CD8-positive, alpha-beta memory T cell (primary cell): ENCODE data around the gene SH2D7. TPM values are rescaled to one million over a fixed set of nuclear protein-coding genes. Genes with fewer than 3 reads are reported as not detected.

ENCODE experiments used
- CTCF ChIA-PET: fragments of 350-600 bp; sonication (Branson Sonifier 250); formaldehyde crosslinking; loops from one replicate; lab custom pipeline; 2021; ENCODE audit warnings: antibody characterized with exemption; lab: Charles Lee
- POLR2A ChIA-PET: fragments of 350-600 bp; sonication (Branson Sonifier 250); formaldehyde crosslinking; loops from one replicate; lab custom pipeline; 2021; ENCODE audit warnings: antibody characterized with exemption; lab: Charles Lee
- DNase-seq, 5 donors: peaks; one replicate each; pipeline versions ENCODE4 v3.0.0 to v3.0.0-alpha.2; 2020 to 2022; ENCODE audit warnings: mixed read lengths in 1 of 5
- H3K27ac ChIP-seq: one replicate; pipeline ENCODE4 v1.7.0; 2013; ENCODE audit warnings: low read depth, mild to moderate bottlenecking, low read length, moderate library complexity
- H3K27me3 ChIP-seq: 2 replicates; pipeline ENCODE4 v1.7.0; 2013; ENCODE audit warnings: low read length, mild to moderate bottlenecking; ENCODE audit not compliant: insufficient read depth, poor library complexity, severe bottlenecking
- H3K36me3 ChIP-seq: 2 replicates; pipeline ENCODE4 v1.7.0; 2013; ENCODE audit warnings: mild to moderate bottlenecking, low read length, moderate library complexity; ENCODE audit not compliant: insufficient read depth
- H3K4me1 ChIP-seq: 2 replicates; pipeline ENCODE4 v1.7.0; 2013; ENCODE audit warnings: mild to moderate bottlenecking, low read length, moderate library complexity; ENCODE audit not compliant: insufficient read depth
- H3K4me3 ChIP-seq: 2 replicates; pipeline ENCODE4 v1.7.0; 2013; ENCODE audit warnings: mild to moderate bottlenecking, low read length
- H3K9me3 ChIP-seq: 2 replicates; pipeline ENCODE4 v1.7.0; 2013; ENCODE audit warnings: mild to moderate bottlenecking, low read length
- H3K27ac Mint-ChIP-seq, 8 donors: one replicate each; pipeline ENCODE4 v1.8.0; 2020 to 2021; ENCODE audit warnings: mixed read lengths in 8 of 8, mild to moderate bottlenecking in 6 of 8, inconsistent platforms in 3 of 8, moderate library complexity in 3 of 8
- H3K27me3 Mint-ChIP-seq, 2 donors: one replicate each; pipeline ENCODE4 v1.8.0; 2020 to 2021; ENCODE audit warnings: mixed read lengths in 2 of 2, mild to moderate bottlenecking in 1 of 2, moderate library complexity in 1 of 2
- H3K36me3 Mint-ChIP-seq, 3 donors: one replicate each; pipeline ENCODE4 v1.8.0; 2020 to 2021; ENCODE audit warnings: mixed read lengths in 3 of 3, inconsistent platforms in 1 of 3, mild to moderate bottlenecking in 1 of 3
- H3K4me1 Mint-ChIP-seq, 3 donors: one replicate each; pipeline ENCODE4 v1.8.0; 2020 to 2021; ENCODE audit warnings: mixed read lengths in 3 of 3, inconsistent platforms in 1 of 3, mild to moderate bottlenecking in 1 of 3
- H3K4me3 Mint-ChIP-seq, 7 donors: one replicate each; pipeline ENCODE4 v1.8.0; 2020 to 2021; ENCODE audit warnings: mixed read lengths in 7 of 7, mild to moderate bottlenecking in 6 of 7, moderate library complexity in 4 of 7, inconsistent platforms in 2 of 7
- H3K9me3 Mint-ChIP-seq, 5 donors: one replicate each; pipeline ENCODE4 v1.8.0; 2020 to 2022; ENCODE audit warnings: mixed read lengths in 5 of 5, mild to moderate bottlenecking in 3 of 5, moderate library complexity in 2 of 5, inconsistent platforms in 1 of 5
- polyA plus RNA-seq: library from polyadenylated mRNA; unstranded; fragments of 300-500 nt; fragmentation: Illumina TruSeq; gene quantifications from one replicate; pipeline ENCODE4 v1.2.3, GENCODE V29; 2021
- total RNA-seq, 2 experiments: library from RNA; stranded (reverse); gene quantifications; one replicate each; pipeline ENCODE4 v1.2.3, GENCODE V29; 2021

The SH2D7 gene
- total and polyA plus RNA-seq, 3 experiments from 2014 or later = not detected

GRCh38 chr15:78131295-78132061 is 39.1 kb downstream of the SH2D7 start, which contains the start of gene CIB2:
Gene CIB2, minus strand, starts transcription at chr15:78131445. Its CDS starts 230 bp downstream, at chr15:78131215.
- peaks cover 12% of the 10 kb centered on the region for H3K4me1 ChIP-seq
- H3K36me3 Mint-ChIP-seq = no peaks in the 10 kb centered on the region
- DNase-seq = peak; percentile 68 to 85 (median 78)
- peak within 1 kb of the TSS; percentile 80 to 90 (median 82) for H3K4me3 Mint-ChIP-seq
- H3K27ac Mint-ChIP-seq = peak within 1 kb of the TSS; percentile 56 to 95 (median 88)
- H3K9me3 ChIP-seq = no peaks in the 10 kb centered on the region
- peak within 1 kb of the TSS; percentile 73 for H3K4me3 ChIP-seq
- H3K36me3 ChIP-seq = no peaks in the 10 kb centered on the region
- peaks cover 17 to 25% (median 21%) of the 10 kb centered on the region in 3 donors for H3K4me1 Mint-ChIP-seq
- no peaks in the 10 kb centered on the region for H3K27me3 ChIP-seq
- POLR2A ChIA-PET = interaction anchor here (1.2 kb wide), 1 partner anchor 17 kb away, joined by 6 read pairs; the partner anchor contains the start of gene IDH3A
- CTCF ChIA-PET = interaction anchor here (0.7 to 3.6 kb wide), 24 partner anchors 8 to 409 kb away, joined by 3 to 17 read pairs (median 3); partner anchors contain the start of genes IDH3A and PSMA4
- no peaks in the 10 kb centered on the region for H3K9me3 Mint-ChIP-seq
- no peaks in the 10 kb centered on the region for H3K27me3 Mint-ChIP-seq
- H3K27ac ChIP-seq = peak within 1 kb of the TSS; percentile 68

GRCh38 chr15:78133801-78134200 is 41.4 kb downstream of the SH2D7 start:
- no peak for DNase-seq
- no peak overlapping the region for H3K4me3 ChIP-seq
- H3K27ac ChIP-seq = no peak overlapping the region
- Mint-ChIP-seq H3K36me3 (no peaks in the 10 kb centered on the region), H3K27ac (peak overlapping the region in 3 of 8 donors; percentile 23 to 54 (median 38)), H3K27me3 (no peaks in the 10 kb centered on the region), H3K9me3 (no peaks in the 10 kb centered on the region), H3K4me1 (peaks cover 17 to 25% (median 21%) of the 10 kb centered on the region in 3 donors), H3K4me3 (peak overlapping the region in 1 of 7 donors; percentile 34)
- H3K27me3 ChIP-seq = no peaks in the 10 kb centered on the region
- no peaks in the 10 kb centered on the region for H3K9me3 ChIP-seq
- no peaks in the 10 kb centered on the region for H3K36me3 ChIP-seq
- peaks cover 12% of the 10 kb centered on the region for H3K4me1 ChIP-seq
- POLR2A ChIA-PET = no interaction called here
- CTCF ChIA-PET = interaction anchor here (1.4 to 1.8 kb wide), 2 partner anchors 16 to 62 kb away, joined by 4 to 5 read pairs; no protein-coding TSS in a partner anchor

- no peaks in the 10 kb centered on the region for H3K27me3 ChIP-seq
- POLR2A ChIA-PET = interaction anchor here (0.5 kb wide), 1 partner anchor 9 kb away, joined by 5 read pairs; the partner anchor contains the start of gene IDH3A
- H3K27ac ChIP-seq = no peak overlapping the region
- H3K9me3 ChIP-seq = no peaks in the 10 kb centered on the region
- CTCF ChIA-PET = interaction anchor here (0.6 to 3.1 kb wide), 4 partner anchors 8 to 27 kb away, joined by 3 to 9 read pairs (median 4); partner anchors contain the start of genes CIB2 and IDH3A
- no peak overlapping the region for H3K4me3 ChIP-seq
- DNase-seq = no peak
- Mint-ChIP-seq H3K36me3 (peaks cover 0 to 4% (median 3%) of the 10 kb centered on the region in 3 donors), H3K27me3 (no peaks in the 10 kb centered on the region), H3K4me1 (no peaks in the 10 kb centered on the region), H3K9me3 (no peaks in the 10 kb centered on the region), H3K4me3 (no peak overlapping the region), H3K27ac (no peak overlapping the region)
- no peaks in the 10 kb centered on the region for H3K4me1 ChIP-seq
- H3K36me3 ChIP-seq = no peaks in the 10 kb centered on the region
Observed at GRCh38 chr15:78139578-78139977, 47.2 kb downstream of the SH2D7 start.

- no peaks in the 10 kb centered on the region for H3K9me3 Mint-ChIP-seq
Observed at GRCh38 chr15:78140292-78140691, 47.9 kb downstream of the SH2D7 start.

GRCh38 chr15:78142332-78142731 is 50.0 kb downstream of the SH2D7 start:
- no peak overlapping the region for H3K27ac ChIP-seq
- H3K9me3 ChIP-seq = no peaks in the 10 kb centered on the region
- Mint-ChIP-seq H3K36me3 (peaks cover 0 to 4% (median 3%) of the 10 kb centered on the region in 3 donors), H3K27me3 (peaks cover 0 to under 1% of the 10 kb centered on the region in 2 donors), H3K4me1 (peaks cover under 1 to 2% (median 2%) of the 10 kb centered on the region in 3 donors), H3K9me3 (no peaks in the 10 kb centered on the region), H3K27ac (no peak overlapping the region), H3K4me3 (no peak overlapping the region)
- no peak for DNase-seq
- H3K27me3 ChIP-seq = no peaks in the 10 kb centered on the region
- CTCF ChIA-PET = interaction anchor here (1.5 kb wide), 1 partner anchor 53 kb away, joined by 5 read pairs; no protein-coding TSS in a partner anchor
- no peaks in the 10 kb centered on the region for H3K36me3 ChIP-seq
- H3K4me3 ChIP-seq = no peak overlapping the region
- POLR2A ChIA-PET = no interaction called here
- no peaks in the 10 kb centered on the region for H3K4me1 ChIP-seq

More at GRCh38 chr15:78140292-78140691, 47.9 kb downstream of the SH2D7 start:
- H3K4me3 ChIP-seq = no peak overlapping the region
- no peak for DNase-seq
- ChIA-PET CTCF (interaction anchor here (0.6 to 3.1 kb wide), 2 partner anchors 9 to 25 kb away, joined by 3 to 9 read pairs; partner anchors contain the start of gene CIB2), POLR2A (interaction anchor here (0.5 kb wide), 1 partner anchor 9 kb away, joined by 5 read pairs; the partner anchor contains the start of gene IDH3A)
- H3K27ac ChIP-seq = no peak overlapping the region
- H3K9me3 ChIP-seq = no peaks in the 10 kb centered on the region
- no peaks in the 10 kb centered on the region for H3K4me1 Mint-ChIP-seq
- H3K36me3 ChIP-seq = no peaks in the 10 kb centered on the region
- peak overlapping the region in 1 of 7 donors; percentile 40 for H3K4me3 Mint-ChIP-seq
- no peaks in the 10 kb centered on the region for H3K27me3 ChIP-seq
- no peaks in the 10 kb centered on the region for H3K4me1 ChIP-seq
- H3K27me3 Mint-ChIP-seq = no peaks in the 10 kb centered on the region
- peaks cover 0 to 4% (median 3%) of the 10 kb centered on the region in 3 donors for H3K36me3 Mint-ChIP-seq
- H3K27ac Mint-ChIP-seq = no peak overlapping the region

GRCh38 chr15:78146425-78147154 is 54.2 kb downstream of the SH2D7 start:
- Mint-ChIP-seq H3K4me3 (peak overlapping the region in 1 of 7 donors; percentile 88), H3K36me3 (peaks cover 3 to 9% (median 4%) of the 10 kb centered on the region in 3 donors), H3K9me3 (no peaks in the 10 kb centered on the region), H3K27ac (peak overlapping the region in 1 of 8 donors; percentile 51), H3K27me3 (peaks cover 0 to 3% of the 10 kb centered on the region in 2 donors), H3K4me1 (peaks cover 26 to 37% (median 34%) of the 10 kb centered on the region in 3 donors)
- ChIA-PET POLR2A (no interaction called here), CTCF (interaction anchor here (4.1 kb wide), 1 partner anchor 16 kb away, joined by 17 read pairs; the partner anchor contains the start of gene CIB2)
- peaks cover 22% of the 10 kb centered on the region for H3K4me1 ChIP-seq
- no peaks in the 10 kb centered on the region for H3K9me3 ChIP-seq
- no peaks in the 10 kb centered on the region for H3K27me3 ChIP-seq
- H3K27ac ChIP-seq = no peak overlapping the region
- H3K36me3 ChIP-seq = no peaks in the 10 kb centered on the region
- no peak overlapping the region for H3K4me3 ChIP-seq
- DNase-seq = no peak

GRCh38 chr15:78147566-78147965 is 55.2 kb downstream of the SH2D7 start:
- POLR2A ChIA-PET = no interaction called here
- Histone ChIP-seq H3K4me3 (no peak overlapping the region), H3K27me3 (no peaks in the 10 kb centered on the region), H3K9me3 (no peaks in the 10 kb centered on the region), H3K36me3 (no peaks in the 10 kb centered on the region), H3K4me1 (peaks cover 22% of the 10 kb centered on the region), H3K27ac (no peak overlapping the region)
- Mint-ChIP-seq H3K36me3 (peaks cover 3 to 10% (median 4%) of the 10 kb centered on the region in 3 donors), H3K9me3 (no peaks in the 10 kb centered on the region), H3K27ac (peak overlapping the region in 4 of 8 donors; percentile 12 to 77 (median 48)), H3K4me3 (peak overlapping the region; percentile 22 to 92 (median 64)), H3K27me3 (peaks cover 0 to 3% of the 10 kb centered on the region in 2 donors), H3K4me1 (peaks cover 27 to 39% (median 35%) of the 10 kb centered on the region in 3 donors)
- CTCF ChIA-PET = interaction anchor here (0.8 to 4.1 kb wide), 2 partner anchors 17 to 48 kb away, joined by 3 to 17 read pairs; partner anchors contain the start of gene CIB2
- no peak for DNase-seq
